Measurements from ENCODE around the gene SUGCT.

SUGCT gene

GRCh38 chr7:40848541-40849221, 713.9 kb downstream of the SUGCT start:
- no peak for DNase-seq

- DNase-seq: no peak
Observed at GRCh38 chr7:40850017-40850416, 715.2 kb downstream of the SUGCT start.

GRCh38 chr7:40851001-40851400, 716.2 kb downstream of the SUGCT start:
- no peak for DNase-seq

GRCh38 chr7:40859076-40859475, 724.3 kb downstream of the SUGCT start:
- DNase-seq: no peak

GRCh38 chr7:40859965-40860543, 725.2 kb downstream of the SUGCT start:
- DNase-seq: no peak

GRCh38 chr7:40865441-40866233, 730.8 kb downstream of the SUGCT start:
- DNase-seq: no peak

GRCh38 chr7:40866601-40867000, 731.8 kb downstream of the SUGCT start:
- DNase-seq: no peak

GRCh38 chr7:40870108-40870507, 735.3 kb downstream of the SUGCT start:
- DNase-seq: no peak

GRCh38 chr7:40873248-40873647, 738.4 kb downstream of the SUGCT start:
- DNase-seq: no peak

GRCh38 chr7:40874756-40875155, 740.0 kb downstream of the SUGCT start:
- no peak for DNase-seq

- no peak for DNase-seq
Observed at GRCh38 chr7:40876601-40877000, 741.8 kb downstream of the SUGCT start.

- no peak for DNase-seq
Observed at GRCh38 chr7:40879941-40880543, 745.2 kb downstream of the SUGCT start.

GRCh38 chr7:40880581-40880980, 745.8 kb downstream of the SUGCT start:
- no peak for DNase-seq

GRCh38 chr7:40881405-40881926, 746.7 kb downstream of the SUGCT start:
- DNase-seq: no peak

- no peak for DNase-seq
Observed at GRCh38 chr7:40882071-40882658, 747.4 kb downstream of the SUGCT start.

GRCh38 chr7:40883826-40884225, 749.0 kb downstream of the SUGCT start:
- no peak for DNase-seq

- DNase-seq: no peak
Observed at GRCh38 chr7:40884241-40884640, 749.4 kb downstream of the SUGCT start.

GRCh38 chr7:40885503-40885902, 750.7 kb downstream of the SUGCT start:
- no peak for DNase-seq

- DNase-seq: no peak
Observed at GRCh38 chr7:40887099-40887498, 752.3 kb downstream of the SUGCT start.

- no peak for DNase-seq
Observed at GRCh38 chr7:40888499-40888898, 753.7 kb downstream of the SUGCT start.

- no peak for DNase-seq
Observed at GRCh38 chr7:40889099-40889498, 754.3 kb downstream of the SUGCT start.

- DNase-seq: no peak
Observed at GRCh38 chr7:40889539-40889938, 754.7 kb downstream of the SUGCT start.

GRCh38 chr7:40890088-40890692, 755.4 kb downstream of the SUGCT start:
- no peak for DNase-seq

Data from CD4-positive, alpha-beta T cell treated with Interleukin-12 subunit alpha and Interleukin-12 subunit beta, for 1 hour (primary cell).